ENCODE results near the gene IL6ST.
"Not testable (repeated sequence)": the region's sequence is repeated elsewhere in the genome, so short reads cannot be mapped to it uniquely, and the experiment has no call there.

The IL6ST gene

DNA sequence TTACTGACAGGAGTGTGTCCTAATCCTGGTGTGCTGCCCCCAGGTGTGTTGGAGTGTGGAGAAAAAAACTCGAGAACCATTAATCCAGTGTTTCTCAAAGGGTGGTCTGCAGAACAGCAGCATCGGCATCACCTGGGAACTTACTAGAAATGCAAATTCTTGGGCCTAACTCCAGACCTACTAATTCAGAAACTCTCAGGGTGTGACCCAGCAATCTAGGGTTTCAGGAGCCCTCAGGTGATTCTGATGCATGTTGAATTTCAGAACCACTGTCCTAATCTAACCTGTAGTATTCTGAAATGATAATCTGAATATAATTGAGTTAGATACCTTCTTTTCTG is 30.0 kb upstream of the IL6ST start:
- no peaks in the 10 kb centered on the region for H3K79me2 ChIP-seq (ENCODE audit: low read length)
- H3K4me1 ChIP-seq (ENCODE audit: low read length), result peaks cover 29% of the 10 kb centered on the region
- no peak overlapping the region; the same call in 1 of the 2 replicates for H3K4me3 ChIP-seq (ENCODE audit: low read length)
- H3K27me3 ChIP-seq (ENCODE audit: low read depth, low read length), result peaks cover 54% of the 10 kb centered on the region
- TF ChIP-seq, protein P1, sequence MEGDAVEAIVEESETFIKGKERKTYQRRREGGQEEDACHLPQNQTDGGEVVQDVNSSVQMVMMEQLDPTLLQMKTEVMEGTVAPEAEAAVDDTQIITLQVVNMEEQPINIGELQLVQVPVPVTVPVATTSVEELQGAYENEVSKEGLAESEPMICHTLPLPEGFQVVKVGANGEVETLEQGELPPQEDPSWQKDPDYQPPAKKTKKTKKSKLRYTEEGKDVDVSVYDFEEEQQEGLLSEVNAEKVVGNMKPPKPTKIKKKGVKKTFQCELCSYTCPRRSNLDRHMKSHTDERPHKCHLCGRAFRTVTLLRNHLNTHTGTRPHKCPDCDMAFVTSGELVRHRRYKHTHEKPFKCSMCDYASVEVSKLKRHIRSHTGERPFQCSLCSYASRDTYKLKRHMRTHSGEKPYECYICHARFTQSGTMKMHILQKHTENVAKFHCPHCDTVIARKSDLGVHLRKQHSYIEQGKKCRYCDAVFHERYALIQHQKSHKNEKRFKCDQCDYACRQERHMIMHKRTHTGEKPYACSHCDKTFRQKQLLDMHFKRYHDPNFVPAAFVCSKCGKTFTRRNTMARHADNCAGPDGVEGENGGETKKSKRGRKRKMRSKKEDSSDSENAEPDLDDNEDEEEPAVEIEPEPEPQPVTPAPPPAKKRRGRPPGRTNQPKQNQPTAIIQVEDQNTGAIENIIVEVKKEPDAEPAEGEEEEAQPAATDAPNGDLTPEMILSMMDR (IDR thresholded peaks at IDR 0.05; ENCODE audit: low read depth, low read length), result no peak
- no peak for TF ChIP-seq EZH2phosphoT487 (IDR thresholded peaks at IDR 0.05; ENCODE audit: low read depth)
- H2AFZ ChIP-seq (ENCODE audit: low read depth, low read length), result no peak overlapping the region
- peak overlapping the region; percentile 29 for H3K4me2 ChIP-seq (ENCODE audit: low read length)
- H3K36me3 ChIP-seq (replicated peaks; ENCODE audit: low read depth, low read length), result no peaks in the 10 kb centered on the region
- no peaks in the 10 kb centered on the region for H3K9me3 ChIP-seq (ENCODE audit: insufficient read depth, low read length)
- H3K27ac ChIP-seq (ENCODE audit: low read length), result no peak overlapping the region
- H3K9ac ChIP-seq (ENCODE audit: low read length), result no peak overlapping the region
- peaks cover 4% of the 10 kb centered on the region; the same call in 1 of the 2 replicates for H4K20me1 ChIP-seq (ENCODE audit: insufficient read depth, low read length)

DNA sequence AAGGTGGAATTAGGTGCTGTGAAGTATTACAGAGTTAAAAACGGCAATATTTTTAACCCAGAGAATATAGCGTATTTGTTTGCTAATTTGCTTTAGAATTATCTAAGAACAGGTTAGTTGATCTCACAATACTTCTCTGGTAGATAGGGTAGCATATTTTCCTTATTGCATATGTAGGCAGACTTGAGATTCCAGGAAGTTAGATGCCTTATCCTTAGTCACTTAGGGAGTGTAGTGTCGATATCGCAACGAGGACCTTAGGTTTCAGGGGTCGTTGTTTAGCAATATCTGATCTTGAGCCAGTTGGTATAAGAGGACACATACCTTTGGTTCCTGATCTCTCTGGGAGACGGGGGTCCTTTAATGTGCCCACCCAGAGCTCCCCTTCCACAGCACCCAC is 28.5 kb upstream of the IL6ST start:
- peaks cover 4% of the 10 kb centered on the region; the same call in 1 of the 2 replicates for H4K20me1 ChIP-seq (ENCODE audit: insufficient read depth, low read length)
- no peak overlapping the region for H3K4me3 ChIP-seq (ENCODE audit: low read length)
- no peak overlapping the region for H3K4me2 ChIP-seq (ENCODE audit: low read length)
- no peaks in the 10 kb centered on the region for H3K79me2 ChIP-seq (ENCODE audit: low read length)
- peaks cover 31% of the 10 kb centered on the region for H3K4me1 ChIP-seq (ENCODE audit: low read length)
- H3K9ac ChIP-seq (ENCODE audit: low read length), result no peak overlapping the region
- H3K27ac ChIP-seq (ENCODE audit: low read length), result no peak overlapping the region
- no peak overlapping the region for H2AFZ ChIP-seq (ENCODE audit: low read depth, low read length)
- TF ChIP-seq EZH2phosphoT487 (IDR thresholded peaks at IDR 0.05; ENCODE audit: low read depth), result no peak
- TF ChIP-seq, protein P1 (IDR thresholded peaks at IDR 0.05; ENCODE audit: low read depth, low read length), result no peak
- peaks cover 50% of the 10 kb centered on the region for H3K27me3 ChIP-seq (ENCODE audit: low read depth, low read length)
- no peaks in the 10 kb centered on the region for H3K36me3 ChIP-seq (replicated peaks; ENCODE audit: low read depth, low read length)
- no peaks in the 10 kb centered on the region for H3K9me3 ChIP-seq (ENCODE audit: insufficient read depth, low read length)

DNA sequence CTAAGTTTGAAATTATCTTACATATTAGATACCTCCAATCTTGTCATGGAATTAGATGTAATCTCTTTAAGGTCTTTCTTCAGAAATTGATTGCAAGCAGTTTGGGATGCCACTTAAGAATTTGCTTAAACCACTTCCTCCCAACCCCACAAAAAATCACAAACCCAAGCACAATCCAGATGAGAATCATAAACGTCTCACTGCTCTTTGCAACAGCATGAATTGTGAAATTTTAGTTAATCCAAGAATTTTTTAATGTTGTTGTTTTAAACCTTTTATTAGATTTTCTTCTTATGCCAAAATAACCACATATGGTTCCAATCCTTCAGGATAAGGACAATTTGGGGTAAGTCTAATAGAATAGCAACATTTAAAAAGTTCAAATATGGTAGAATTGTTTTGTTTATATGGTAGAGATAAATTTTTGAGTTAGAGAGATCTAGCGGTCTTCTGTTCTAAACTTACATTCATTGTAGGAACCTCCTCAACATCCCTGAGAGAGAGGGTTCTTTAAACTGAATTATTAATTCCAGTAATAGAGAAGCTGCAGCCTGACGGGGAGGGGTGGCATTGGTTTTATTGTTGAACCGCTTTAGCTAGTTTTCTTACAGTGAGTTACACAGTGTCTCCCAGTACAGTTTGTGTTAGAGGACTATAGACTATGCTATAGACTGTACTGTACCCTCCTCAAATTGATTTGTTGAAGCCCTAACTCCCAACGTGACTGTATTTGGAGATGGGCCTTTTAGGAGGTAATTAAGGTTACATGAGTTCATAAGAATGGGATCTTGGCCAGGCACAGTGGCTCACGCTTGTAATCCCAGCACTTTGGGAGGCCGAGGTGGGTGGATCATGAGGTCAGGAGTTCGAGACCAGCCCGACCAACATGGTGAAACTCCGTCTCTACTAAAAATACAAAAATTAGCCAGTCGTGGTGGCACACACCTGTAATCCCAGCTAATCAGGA is 24.8 kb upstream of the IL6ST start:
- Histone ChIP-seq H3K79me2 (ENCODE audit: low read length) (no peaks in the 10 kb centered on the region), H3K4me3 (ENCODE audit: low read length) (no peak overlapping the region), H3K9ac (ENCODE audit: low read length) (no peak overlapping the region), H3K4me2 (ENCODE audit: low read length) (no peak overlapping the region), H3K36me3 (replicated peaks; ENCODE audit: low read depth, low read length) (no peaks in the 10 kb centered on the region), H3K9me3 (ENCODE audit: insufficient read depth, low read length) (no peaks in the 10 kb centered on the region), H3K27me3 (ENCODE audit: low read depth, low read length) (peaks cover 42% of the 10 kb centered on the region), H3K27ac (ENCODE audit: low read length) (no peak overlapping the region), H3K4me1 (ENCODE audit: low read length) (peaks cover 9% of the 10 kb centered on the region), H4K20me1 (ENCODE audit: insufficient read depth, low read length) (no peaks in the 10 kb centered on the region), H2AFZ (ENCODE audit: low read depth, low read length) (no peak overlapping the region)
- TF ChIP-seq EZH2phosphoT487 (IDR thresholded peaks at IDR 0.05; ENCODE audit: low read depth), result no peak
- TF ChIP-seq, protein P1 (IDR thresholded peaks at IDR 0.05; ENCODE audit: low read depth, low read length), result no peak

DNA sequence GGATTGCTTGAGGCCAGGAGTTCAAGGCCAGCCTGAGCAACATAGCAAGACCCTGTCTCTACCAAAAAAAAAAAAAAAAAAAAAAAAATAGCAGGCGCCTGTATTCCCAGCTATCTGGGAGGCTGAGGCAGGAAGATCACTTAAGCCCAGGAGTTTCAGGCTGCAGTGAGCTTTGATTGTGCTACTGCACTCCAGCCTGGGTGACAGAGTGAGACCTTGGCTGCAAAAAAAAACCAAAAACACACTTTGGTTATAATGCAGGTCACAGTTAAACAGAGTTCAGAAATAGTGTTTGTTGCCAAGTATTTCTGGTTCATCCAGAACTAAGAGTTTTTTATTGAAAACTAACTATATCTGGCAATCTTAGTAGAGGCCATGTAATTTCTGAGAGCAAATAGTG is 24.1 kb upstream of the IL6ST start:
- Histone ChIP-seq H3K9ac (ENCODE audit: low read length) (no peak overlapping the region), H3K27me3 (ENCODE audit: low read depth, low read length) (peaks cover 34% of the 10 kb centered on the region), H3K36me3 (replicated peaks; ENCODE audit: low read depth, low read length) (no peaks in the 10 kb centered on the region), H3K9me3 (ENCODE audit: insufficient read depth, low read length) (no peaks in the 10 kb centered on the region), H4K20me1 (ENCODE audit: insufficient read depth, low read length) (no peaks in the 10 kb centered on the region), H3K4me1 (ENCODE audit: low read length) (peaks cover 6% of the 10 kb centered on the region), H3K4me3 (ENCODE audit: low read length) (no peak overlapping the region), H3K27ac (ENCODE audit: low read length) (no peak overlapping the region), H3K79me2 (ENCODE audit: low read length) (no peaks in the 10 kb centered on the region), H3K4me2 (ENCODE audit: low read length) (no peak overlapping the region), H2AFZ (ENCODE audit: low read depth, low read length) (no peak overlapping the region)
- TF ChIP-seq, protein P1 (IDR thresholded peaks at IDR 0.05; ENCODE audit: low read depth, low read length), result no peak
- TF ChIP-seq EZH2phosphoT487 (IDR thresholded peaks at IDR 0.05; ENCODE audit: low read depth), result no peak

DNA sequence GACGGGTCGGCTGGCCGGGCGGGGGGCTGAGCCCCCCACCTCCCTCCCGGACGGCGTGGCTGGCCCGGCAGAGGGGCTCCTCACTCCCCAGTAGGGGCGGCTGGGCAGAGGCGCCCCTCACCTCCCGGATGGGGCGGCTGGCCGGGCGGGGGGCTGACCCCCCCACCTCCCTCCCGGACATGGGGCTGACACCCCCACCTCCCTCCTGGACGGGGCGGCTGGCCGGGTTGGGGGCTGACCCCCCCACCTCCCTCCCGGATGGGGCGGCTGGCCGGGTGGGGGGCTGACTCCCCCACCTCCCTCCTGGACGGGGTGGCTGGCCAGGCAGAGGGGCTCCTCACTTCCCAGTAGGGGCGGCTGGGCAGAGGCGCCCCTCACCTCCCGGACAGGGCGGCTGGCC is 19.9 kb upstream of the IL6ST start:
- H3K79me2 ChIP-seq (ENCODE audit: low read length); H3K4me3 ChIP-seq (ENCODE audit: low read length); H3K36me3 ChIP-seq (replicated peaks; ENCODE audit: low read depth, low read length); H3K4me2 ChIP-seq (ENCODE audit: low read length); H3K27ac ChIP-seq (ENCODE audit: low read length); H4K20me1 ChIP-seq (ENCODE audit: insufficient read depth, low read length); H3K9ac ChIP-seq (ENCODE audit: low read length); H2AFZ ChIP-seq (ENCODE audit: low read depth, low read length); H3K9me3 ChIP-seq (ENCODE audit: insufficient read depth, low read length): not testable (repeated sequence)
- H3K4me1 ChIP-seq (ENCODE audit: low read length), result peaks cover 17% of the 10 kb centered on the region
- peaks cover 25% of the 10 kb centered on the region for H3K27me3 ChIP-seq (ENCODE audit: low read depth, low read length)

DNA sequence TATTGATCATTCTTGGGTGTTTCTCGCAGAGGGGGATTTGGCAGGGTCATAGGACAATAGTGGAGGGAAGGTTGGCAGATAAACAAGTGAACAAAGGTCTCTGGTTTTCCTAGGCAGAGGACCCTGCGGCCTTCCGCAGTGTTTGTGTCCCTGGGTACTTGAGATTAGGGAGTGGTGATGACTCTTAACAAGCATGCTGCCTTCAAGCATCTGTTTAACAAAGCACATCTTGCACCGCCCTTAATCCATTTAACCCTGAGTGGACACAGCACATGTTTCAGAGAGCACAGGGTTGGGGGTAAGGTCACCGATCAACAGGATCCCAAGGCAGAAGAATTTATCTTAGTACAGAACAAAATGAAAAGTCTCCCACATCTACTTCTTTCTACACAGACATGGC is 19.2 kb upstream of the IL6ST start:
- not testable (repeated sequence) for H3K9ac ChIP-seq (ENCODE audit: low read length); H3K4me2 ChIP-seq (ENCODE audit: low read length); H3K4me3 ChIP-seq (ENCODE audit: low read length); H3K79me2 ChIP-seq (ENCODE audit: low read length); H4K20me1 ChIP-seq (ENCODE audit: insufficient read depth, low read length); H2AFZ ChIP-seq (ENCODE audit: low read depth, low read length); H3K27ac ChIP-seq (ENCODE audit: low read length); H3K9me3 ChIP-seq (ENCODE audit: insufficient read depth, low read length); H3K36me3 ChIP-seq (replicated peaks; ENCODE audit: low read depth, low read length)
- Histone ChIP-seq H3K27me3 (ENCODE audit: low read depth, low read length) (peaks cover 23% of the 10 kb centered on the region), H3K4me1 (ENCODE audit: low read length) (peaks cover 11% of the 10 kb centered on the region)
